Measurements from ENCODE around the gene IER2.
A peak's percentile ranks its signal among the peaks of the same experiment; 100 is the strongest.

Gene IER2

GRCh38 chr19:13116282-13117175 is 33.7 kb upstream of the IER2 start, which contains the start of gene TRMT1:
TRMT1 (minus strand) TSS chr19:13116740; CDS start chr19:13116399, 341 bp downstream.
- peak within 1 kb of the TSS; percentile 91 for H3K27ac Mint-ChIP-seq
- H3K4me1 Mint-ChIP-seq, result peaks cover 53% of the 10 kb centered on the region
- peak within 1 kb of the TSS; percentile 97 for H3K4me3 Mint-ChIP-seq
- peaks cover 11% of the 10 kb centered on the region for H3K36me3 Mint-ChIP-seq
- H3K9me3 Mint-ChIP-seq, result no peaks in the 10 kb centered on the region
- no peaks in the 10 kb centered on the region for H3K27me3 Mint-ChIP-seq
- peak; percentile 79 for ATAC-seq

DNA sequence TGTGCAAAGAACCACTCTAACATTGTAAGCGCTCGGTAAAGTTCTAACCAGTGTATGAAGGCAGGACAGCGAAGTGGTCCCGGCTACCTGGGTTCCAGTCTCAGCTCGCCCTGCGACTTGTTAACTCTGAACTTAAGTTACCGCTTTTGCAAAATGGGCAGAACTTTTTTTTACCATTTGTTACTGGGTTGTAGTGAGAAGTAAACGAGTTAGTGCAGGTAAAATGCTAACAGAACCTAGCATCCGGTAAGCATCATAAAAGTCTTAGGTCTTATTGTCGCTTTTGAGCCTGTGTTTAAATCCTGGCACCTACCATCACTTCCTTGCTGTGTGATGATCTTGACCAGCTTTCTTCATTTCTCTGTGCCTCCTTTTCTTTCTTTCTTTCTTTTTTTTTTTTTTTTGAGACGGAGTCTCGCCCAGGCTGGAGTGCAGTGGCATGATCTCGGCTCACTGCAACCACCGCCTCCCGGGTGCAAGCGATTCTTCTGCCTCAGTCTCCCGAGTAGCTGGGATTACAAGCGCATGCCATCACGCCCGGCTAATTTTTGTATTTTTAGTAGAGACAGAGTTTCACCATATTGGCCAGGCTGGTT is 32.9 kb upstream of the IER2 start:
- Mint-ChIP-seq H3K9me3 (no peaks in the 10 kb centered on the region), H3K27ac (peak overlapping the region; percentile 91), H3K36me3 (peaks cover 11% of the 10 kb centered on the region)

DNA sequence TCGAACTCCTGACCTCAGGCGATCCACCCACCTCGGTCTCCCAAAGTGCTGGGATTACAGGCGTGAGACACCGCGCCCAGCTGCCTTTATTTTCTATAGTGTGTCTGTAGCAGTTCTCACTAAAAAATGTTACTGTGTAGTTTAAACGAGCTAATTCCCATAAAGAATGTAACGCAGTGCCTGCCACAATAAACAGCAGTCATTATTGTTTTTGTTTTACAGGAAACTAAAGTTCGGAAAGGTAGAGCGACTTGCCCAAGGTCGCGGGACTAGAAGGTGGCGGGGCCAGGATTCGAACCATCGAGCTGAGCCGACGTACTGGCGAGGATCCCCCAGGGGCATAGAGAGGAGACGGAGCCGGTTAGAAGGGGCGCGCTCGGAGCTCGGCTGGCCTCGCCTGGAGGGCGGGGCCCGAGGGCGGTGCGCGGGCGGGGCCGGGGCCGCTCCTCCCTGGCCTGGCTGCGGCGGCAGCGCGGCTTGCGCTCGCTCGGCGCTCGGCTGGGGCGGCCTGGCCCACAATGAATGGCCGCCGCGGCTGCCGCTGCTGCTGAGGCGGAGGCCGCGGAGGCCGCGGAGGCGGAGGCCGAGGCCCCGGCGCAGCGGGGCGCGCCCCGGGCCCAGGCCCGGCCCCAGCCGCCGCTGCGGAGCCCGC is 32.3 kb upstream of the IER2 start, which contains the start of gene NACC1:
Gene NACC1, plus strand, starts transcription at position 493 of the 652 bp plus-strand sequence. CDS start 16,944 bp downstream, outside the sequence.
- peaks cover 66% of the 10 kb centered on the region for H3K4me1 Mint-ChIP-seq
- H3K27me3 Mint-ChIP-seq, result no peaks in the 10 kb centered on the region
- no peaks in the 10 kb centered on the region for H3K9me3 Mint-ChIP-seq
- H3K36me3 Mint-ChIP-seq, result peaks cover 6% of the 10 kb centered on the region
- ATAC-seq, result peak; percentile 87
- peak within 1 kb of the TSS; percentile 97 for H3K4me3 Mint-ChIP-seq
- H3K27ac Mint-ChIP-seq, result peak within 1 kb of the TSS; percentile 91

More for the DNA sequence above, 32.9 kb upstream of the IER2 start:
- peaks cover 60% of the 10 kb centered on the region for H3K4me1 Mint-ChIP-seq
- no peaks in the 10 kb centered on the region for H3K27me3 Mint-ChIP-seq
- H3K4me3 Mint-ChIP-seq, result peak overlapping the region; percentile 97
- ATAC-seq, result peak; percentile 3

DNA sequence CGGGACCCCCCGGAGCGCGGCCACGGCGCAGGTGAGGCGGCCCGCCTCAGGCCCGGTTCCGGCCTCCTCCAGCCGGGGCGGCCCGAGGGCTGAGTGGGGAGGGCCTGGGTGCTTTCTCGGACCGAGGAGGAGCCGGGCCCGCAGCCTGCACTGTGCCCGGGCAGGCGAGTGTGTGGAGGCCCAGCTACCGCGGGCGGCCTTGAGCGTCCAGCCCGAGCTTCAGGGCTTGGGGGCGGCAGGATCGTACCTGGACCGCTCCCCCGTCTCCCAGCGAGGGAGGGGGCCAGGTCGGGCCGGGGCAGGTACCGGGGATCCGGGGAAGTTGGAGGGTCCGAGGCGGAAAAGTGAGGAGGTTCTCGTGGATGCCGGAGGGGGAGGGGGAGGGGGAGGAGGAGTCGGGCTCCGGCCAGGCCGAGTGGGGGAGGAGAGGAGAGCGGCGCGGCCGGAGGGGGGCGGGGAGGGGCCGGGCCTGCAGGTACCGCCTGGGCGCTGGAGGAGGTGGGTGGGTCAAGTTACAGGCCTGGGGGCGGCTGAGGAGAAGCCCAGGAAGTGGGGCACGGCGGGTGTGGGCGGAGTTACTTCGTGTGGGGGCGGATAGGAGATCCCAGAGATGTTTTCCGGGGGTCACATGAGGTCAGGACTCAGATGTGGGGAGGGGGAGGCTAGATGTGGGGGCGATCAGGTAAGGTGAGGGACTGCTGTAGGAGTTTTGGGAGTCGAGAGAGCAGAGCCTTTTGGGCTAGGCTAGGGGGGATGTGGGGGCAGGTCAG is 31.6 kb upstream of the IER2 start:
- peak; percentile 28 for ATAC-seq

DNA sequence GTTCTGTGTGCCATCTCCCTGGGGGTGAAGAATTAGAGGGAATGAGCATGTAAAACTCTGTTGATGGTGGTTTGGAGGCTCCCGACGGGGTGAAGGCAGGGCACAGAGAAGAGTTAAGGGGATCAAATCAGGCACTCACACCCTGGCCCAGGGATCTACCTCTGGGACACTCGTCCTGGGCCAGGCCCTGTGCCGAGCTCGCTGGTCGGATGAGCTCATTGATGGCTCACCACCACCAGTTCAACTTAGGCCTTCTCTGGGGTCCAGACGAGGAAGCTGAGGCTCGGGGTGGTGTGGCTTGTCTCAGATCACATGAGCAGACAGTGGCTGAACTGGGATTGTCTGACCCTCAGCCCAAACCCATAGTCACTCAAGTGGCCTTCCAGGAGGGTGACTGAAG is 30.6 kb upstream of the IER2 start:
- H3K9me3 Mint-ChIP-seq, result no peaks in the 10 kb centered on the region
- peaks cover 10% of the 10 kb centered on the region for H3K36me3 Mint-ChIP-seq
- H3K27me3 Mint-ChIP-seq, result no peaks in the 10 kb centered on the region
- H3K4me1 Mint-ChIP-seq, result peaks cover 74% of the 10 kb centered on the region
- ATAC-seq, result no peak
- H3K4me3 Mint-ChIP-seq, result peak overlapping the region; percentile 83
- peak overlapping the region; percentile 80 for H3K27ac Mint-ChIP-seq

More for the DNA sequence above, 31.6 kb upstream of the IER2 start:
- peak overlapping the region; percentile 80 for H3K27ac Mint-ChIP-seq
- no peaks in the 10 kb centered on the region for H3K27me3 Mint-ChIP-seq
- H3K9me3 Mint-ChIP-seq, result no peaks in the 10 kb centered on the region
- H3K4me3 Mint-ChIP-seq, result peak overlapping the region; percentile 83
- peaks cover 73% of the 10 kb centered on the region for H3K4me1 Mint-ChIP-seq
- H3K36me3 Mint-ChIP-seq, result peaks cover 6% of the 10 kb centered on the region

GRCh38 chr19:13120031-13120430 is 30.2 kb upstream of the IER2 start:
- Mint-ChIP-seq H3K36me3 (peaks cover 10% of the 10 kb centered on the region), H3K27ac (peak overlapping the region; percentile 84), H3K4me3 (peak overlapping the region; percentile 83), H3K4me1 (peaks cover 74% of the 10 kb centered on the region), H3K9me3 (no peaks in the 10 kb centered on the region), H3K27me3 (no peaks in the 10 kb centered on the region)
- no peak for ATAC-seq

DNA sequence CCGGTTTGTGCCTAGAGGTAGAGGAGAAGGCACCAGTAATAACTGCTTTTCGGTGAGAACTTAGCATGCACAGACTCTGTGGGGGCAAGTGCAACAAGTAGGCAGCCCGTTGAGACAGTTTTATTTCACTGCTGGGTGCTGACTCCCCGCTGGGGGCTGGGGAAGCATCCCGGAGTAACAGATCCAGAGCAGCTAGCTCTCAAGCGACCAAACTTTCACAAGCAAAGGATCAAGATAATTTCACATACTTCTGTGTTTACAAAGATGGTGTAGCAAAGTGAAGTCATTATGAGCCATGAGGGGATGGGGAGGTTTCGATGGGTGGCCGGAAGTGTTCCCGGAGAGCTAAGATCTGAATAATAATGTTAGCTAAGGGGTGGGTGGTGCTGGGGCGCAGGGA is 29.4 kb upstream of the IER2 start:
- Mint-ChIP-seq H3K36me3 (peaks cover 5% of the 10 kb centered on the region), H3K9me3 (no peaks in the 10 kb centered on the region), H3K4me3 (peak overlapping the region; percentile 45), H3K27me3 (no peaks in the 10 kb centered on the region), H3K4me1 (peaks cover 67% of the 10 kb centered on the region), H3K27ac (peak overlapping the region; percentile 84)
- ATAC-seq, result no peak

- Mint-ChIP-seq H3K27ac (peak overlapping the region; percentile 84), H3K27me3 (no peaks in the 10 kb centered on the region), H3K9me3 (no peaks in the 10 kb centered on the region), H3K36me3 (peaks cover 5% of the 10 kb centered on the region), H3K4me1 (peaks cover 67% of the 10 kb centered on the region), H3K4me3 (peak overlapping the region; percentile 44)
- peak; percentile 32 for ATAC-seq
These were observed 28.5 kb upstream of the IER2 start for GRCh38 chr19:13121551-13122274.

DNA sequence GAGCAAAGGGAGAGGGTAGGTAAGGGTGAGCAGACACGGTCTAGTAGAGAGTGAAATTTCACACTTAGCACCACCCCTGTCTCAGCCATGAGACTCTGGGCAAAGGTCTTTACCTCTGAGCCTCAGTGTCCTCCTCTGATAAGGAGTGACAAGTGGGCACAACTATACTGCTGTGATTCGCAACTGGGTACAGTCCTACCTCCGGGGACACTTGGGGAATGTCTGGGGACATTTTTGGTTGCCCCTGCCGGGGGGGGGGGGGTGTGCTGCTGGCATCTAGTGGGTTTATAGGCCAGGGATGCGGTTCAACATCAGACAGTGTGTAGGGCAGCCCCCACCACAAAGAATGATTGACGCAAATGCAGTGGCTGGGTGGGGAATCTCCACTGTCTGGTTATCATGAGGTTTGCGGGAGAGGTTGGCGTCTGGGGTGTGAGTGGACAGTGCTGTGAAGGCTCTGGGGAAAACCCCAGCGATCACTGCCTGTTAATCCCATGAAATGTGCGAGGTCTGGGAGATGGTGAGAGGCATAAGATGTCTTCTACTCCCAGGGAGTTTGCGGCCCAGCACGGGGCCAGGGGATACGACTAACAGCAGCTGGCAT is 27.8 kb upstream of the IER2 start:
- H3K36me3 Mint-ChIP-seq, result peaks cover 5% of the 10 kb centered on the region
- H3K27me3 Mint-ChIP-seq, result no peaks in the 10 kb centered on the region
- ATAC-seq, result peak; percentile 28
- peak overlapping the region; percentile 44 for H3K4me3 Mint-ChIP-seq
- H3K9me3 Mint-ChIP-seq, result no peaks in the 10 kb centered on the region
- peak overlapping the region; percentile 84 for H3K27ac Mint-ChIP-seq
- H3K4me1 Mint-ChIP-seq, result peaks cover 65% of the 10 kb centered on the region

DNA sequence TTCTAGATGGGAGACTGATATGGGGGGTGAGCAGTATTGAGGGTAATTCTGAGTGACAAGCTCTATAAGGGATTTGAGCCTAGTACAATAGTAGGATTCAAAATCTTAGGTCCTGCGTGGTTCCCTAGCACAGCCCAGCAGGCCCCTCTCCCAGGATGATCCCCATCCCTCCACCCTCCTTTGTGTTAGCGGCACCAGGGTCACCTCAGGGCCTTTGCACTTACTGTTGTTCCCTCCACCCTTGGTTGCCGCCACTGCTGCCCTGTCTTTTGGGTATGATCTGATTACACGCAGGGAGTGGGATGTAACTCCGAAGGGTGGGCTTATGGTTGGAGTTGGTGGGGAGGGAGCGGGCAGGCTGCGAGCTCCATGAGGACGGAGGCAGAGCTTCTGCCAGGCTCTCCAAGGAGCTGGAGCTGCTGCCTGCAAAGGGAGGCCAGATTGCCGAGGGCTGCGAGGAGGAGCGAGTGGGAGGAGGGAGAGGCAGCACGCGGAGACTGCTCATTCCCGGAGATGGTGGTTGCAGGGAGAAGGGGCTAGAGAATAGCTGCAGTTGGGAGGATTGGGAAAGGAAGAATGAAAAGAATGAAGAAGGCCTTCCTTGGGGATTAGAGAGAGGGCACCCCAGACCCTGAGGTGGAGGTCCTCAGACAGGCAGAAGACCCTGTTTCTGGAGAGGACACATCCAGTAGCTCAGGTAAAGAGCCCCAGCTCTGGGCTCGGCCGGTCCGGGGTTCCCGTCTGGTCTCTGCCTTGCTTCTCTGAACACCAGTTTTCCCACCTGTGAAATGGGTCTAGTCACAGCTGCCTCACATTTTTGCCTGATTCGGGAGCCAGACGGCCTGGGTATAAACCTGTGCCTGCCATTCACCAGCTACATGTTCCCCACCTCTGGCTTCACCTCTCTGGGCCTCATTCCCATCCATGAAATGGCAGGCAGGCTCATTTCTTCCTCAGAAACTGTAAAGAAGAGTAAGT is 26.9 kb upstream of the IER2 start:
- peaks cover 9% of the 10 kb centered on the region for H3K36me3 Mint-ChIP-seq
- peak overlapping the region; percentile 84 for H3K27ac Mint-ChIP-seq
- H3K9me3 Mint-ChIP-seq, result no peaks in the 10 kb centered on the region
- peaks cover 68% of the 10 kb centered on the region for H3K4me1 Mint-ChIP-seq
- no peaks in the 10 kb centered on the region for H3K27me3 Mint-ChIP-seq
- ATAC-seq, result no peak
- no peak overlapping the region for H3K4me3 Mint-ChIP-seq

GRCh38 chr19:13127051-13127450 is 23.2 kb upstream of the IER2 start:
- Mint-ChIP-seq H3K27me3 (no peaks in the 10 kb centered on the region), H3K9me3 (no peaks in the 10 kb centered on the region), H3K4me3 (no peak overlapping the region), H3K27ac (peak overlapping the region; percentile 57), H3K4me1 (peaks cover 52% of the 10 kb centered on the region), H3K36me3 (peaks cover 9% of the 10 kb centered on the region)
- no peak for ATAC-seq

GRCh38 chr19:13127811-13128575 is 22.2 kb upstream of the IER2 start:
- H3K4me3 Mint-ChIP-seq, result no peak overlapping the region
- no peak for ATAC-seq
- H3K27me3 Mint-ChIP-seq, result no peaks in the 10 kb centered on the region
- H3K36me3 Mint-ChIP-seq, result peaks cover 9% of the 10 kb centered on the region
- H3K27ac Mint-ChIP-seq, result peak overlapping the region; percentile 57
- H3K9me3 Mint-ChIP-seq, result no peaks in the 10 kb centered on the region
- H3K4me1 Mint-ChIP-seq, result peaks cover 50% of the 10 kb centered on the region
